Measurements from ENCODE around the gene C4orf50.

GRCh38 chr4:5943561-5943960, 74.7 kb downstream of the C4orf50 start:
- no peak for TF ChIP-seq SPI1 (IDR thresholded peaks at IDR 0.05; ENCODE audit: borderline replicate concordance, low read depth)
- TF ChIP-seq CTCF (IDR thresholded peaks at IDR 0.05; ENCODE audit: insufficient read depth, low read length) = no peak
